ENCODE data around the gene TMBIM1. TPM values are rescaled to one million over a fixed set of nuclear protein-coding genes. Genes with fewer than 3 reads are reported as not detected.
A peak's percentile ranks its signal among the peaks of the same experiment; 100 is the strongest.
"Not testable (repeated sequence)": the region's sequence is repeated elsewhere in the genome, so short reads cannot be mapped to it uniquely, and the experiment has no call there.

The TMBIM1 gene
- total RNA-seq, 1 donor = 185 TPM

- H3K4me3 ChIP-seq (ENCODE audit: low read depth, low read length) = no peak overlapping the region
- no peak for TF ChIP-seq CTCF (IDR thresholded peaks at IDR 0.05; ENCODE audit: insufficient read depth, low read length)
- no peak for DNase-seq (ENCODE audit: low read depth)
Measured at GRCh38 chr2:218275371-218276072, 16.8 kb downstream of the TMBIM1 start.

GRCh38 chr2:218274586-218274985, 17.7 kb downstream of the TMBIM1 start:
- DNase-seq (ENCODE audit: low read depth) = no peak
- no peak for TF ChIP-seq CTCF (IDR thresholded peaks at IDR 0.05; ENCODE audit: insufficient read depth, low read length)
- H3K4me3 ChIP-seq (ENCODE audit: low read depth, low read length) = no peak overlapping the region

GRCh38 chr2:218273908-218274249, 18.4 kb downstream of the TMBIM1 start:
- DNase-seq (ENCODE audit: low read depth) = no peak
- TF ChIP-seq CTCF (IDR thresholded peaks at IDR 0.05; ENCODE audit: insufficient read depth, low read length) = no peak
- no peak overlapping the region for H3K4me3 ChIP-seq (ENCODE audit: low read depth, low read length)

GRCh38 chr2:218273214-218273907, 18.9 kb downstream of the TMBIM1 start:
- not testable (repeated sequence) for DNase-seq (ENCODE audit: low read depth)

GRCh38 chr2:218272531-218273212, 19.6 kb downstream of the TMBIM1 start:
- peak overlapping the region; percentile 26 for H3K4me3 ChIP-seq (ENCODE audit: low read depth, low read length)
- TF ChIP-seq CTCF (IDR thresholded peaks at IDR 0.05; ENCODE audit: insufficient read depth, low read length) = peak; percentile 92
- peak; percentile 99 for DNase-seq (ENCODE audit: low read depth)

More at GRCh38 chr2:218273214-218273907, 18.9 kb downstream of the TMBIM1 start:
- H3K4me3 ChIP-seq (ENCODE audit: low read depth, low read length) = not testable (repeated sequence)

- DNase-seq (ENCODE audit: low read depth) = no peak
- TF ChIP-seq CTCF (IDR thresholded peaks at IDR 0.05; ENCODE audit: insufficient read depth, low read length) = no peak
- peak overlapping the region; percentile 98 for H3K4me3 ChIP-seq (ENCODE audit: low read depth, low read length)
Measured at GRCh38 chr2:218271865-218272530, 20.3 kb downstream of the TMBIM1 start.

GRCh38 chr2:218271487-218271797, 20.9 kb downstream of the TMBIM1 start:
- H3K4me3 ChIP-seq (ENCODE audit: low read depth, low read length) = peak overlapping the region; percentile 98
- no peak for TF ChIP-seq CTCF (IDR thresholded peaks at IDR 0.05; ENCODE audit: insufficient read depth, low read length)
- DNase-seq (ENCODE audit: low read depth) = no peak

All from fibroblast of the aortic adventitia (primary cell).